ENCODE results near the gene SDE2.
"Not testable (repeated sequence)": the region's sequence is repeated elsewhere in the genome, so short reads cannot be mapped to it uniquely, and the experiment has no call there.

Gene SDE2

DNA sequence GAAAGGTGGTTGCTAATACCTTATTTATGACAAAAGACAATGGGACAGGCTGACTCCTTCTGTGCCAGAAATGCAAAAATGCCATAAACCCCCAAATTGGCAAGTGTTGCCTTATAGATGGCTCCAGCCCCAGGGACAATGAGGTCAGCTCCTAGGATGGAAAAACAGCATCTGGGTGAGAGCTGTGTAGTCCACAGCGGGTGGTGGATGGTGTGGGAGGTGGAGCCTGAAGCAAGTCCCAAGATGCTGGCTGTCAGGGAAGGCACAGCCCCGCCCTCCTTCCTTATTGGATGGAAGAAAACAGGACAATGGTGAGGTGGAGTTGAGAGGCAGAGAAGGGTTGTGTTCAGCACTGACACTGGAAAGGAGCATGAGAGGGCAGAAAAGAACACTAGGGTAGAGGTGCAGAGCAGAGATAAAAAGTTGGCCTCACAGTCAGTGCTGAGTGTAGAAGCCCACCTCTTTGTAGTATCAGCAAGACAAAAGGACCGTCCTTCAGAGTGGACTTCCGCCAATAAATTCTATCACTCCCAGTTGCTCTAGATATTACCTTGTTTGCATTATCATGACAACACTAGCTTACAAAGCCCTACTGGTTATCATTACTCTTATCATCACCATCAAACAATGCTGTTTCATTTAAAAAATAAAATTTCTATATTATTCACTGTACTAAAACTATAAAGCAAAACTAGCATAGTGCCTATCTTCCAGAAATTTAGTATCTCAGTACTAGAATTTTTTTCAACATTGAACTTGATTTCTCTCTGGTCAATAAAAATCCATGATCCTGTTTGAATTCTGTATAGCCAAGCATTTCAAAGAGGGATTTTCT, 3.7 kb upstream of the SDE2 start:
- no peak for TF ChIP-seq CTCF (IDR thresholded peaks at IDR 0.05; ENCODE audit: extremely low read depth, insufficient read depth, missing control alignments)
- no peak for DNase-seq (ENCODE audit: low spot score)
- in situ Hi-C loops (cut with MboI; ENCODE audit: low pct_unique_long_range_greater_than_20kb, low sequenced_read_pairs, unreplicated experiment), result no loop called here

- DNase-seq (ENCODE audit: low spot score), result no peak
- TF ChIP-seq CTCF (IDR thresholded peaks at IDR 0.05; ENCODE audit: extremely low read depth, insufficient read depth, missing control alignments), result no peak
- in situ Hi-C loops (cut with MboI; ENCODE audit: low pct_unique_long_range_greater_than_20kb, low sequenced_read_pairs, unreplicated experiment), result no loop called here
Measured at GRCh38 chr1:226001963-226002666, 3.0 kb upstream of the SDE2 start.

GRCh38 chr1:226001088-226001487, 1.9 kb upstream of the SDE2 start:
- no peak for DNase-seq (ENCODE audit: low spot score)
- in situ Hi-C loops (cut with MboI; ENCODE audit: low pct_unique_long_range_greater_than_20kb, low sequenced_read_pairs, unreplicated experiment), result no loop called here
- TF ChIP-seq CTCF (IDR thresholded peaks at IDR 0.05; ENCODE audit: extremely low read depth, insufficient read depth, missing control alignments), result no peak

- in situ Hi-C loops (cut with MboI; ENCODE audit: low pct_unique_long_range_greater_than_20kb, low sequenced_read_pairs, unreplicated experiment); DNase-seq (ENCODE audit: low spot score): not testable (repeated sequence)
Measured at GRCh38 chr1:226000493-226001081, 1.4 kb upstream of the SDE2 start.

DNA sequence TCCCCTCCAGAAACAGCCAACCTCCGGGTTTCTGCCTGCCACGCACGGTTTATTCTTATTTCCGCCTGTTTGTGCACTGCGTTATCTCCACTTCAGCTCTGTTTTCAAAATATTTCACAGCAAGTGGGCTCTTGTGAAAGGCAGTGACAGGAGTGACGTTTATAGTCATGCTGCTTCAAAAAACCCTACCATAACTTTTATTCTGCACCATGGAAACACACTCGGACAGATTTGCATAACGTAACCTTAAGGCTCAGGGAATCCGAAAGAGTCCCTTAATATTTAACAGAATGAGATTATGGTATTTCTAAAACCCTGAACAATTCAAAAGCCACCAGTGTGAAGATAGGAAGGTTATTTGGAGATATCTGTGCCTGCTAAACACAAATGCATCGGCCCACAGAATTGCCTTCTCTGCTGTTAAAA, 782 bp upstream of the SDE2 start:
- in situ Hi-C loops (cut with MboI; ENCODE audit: low pct_unique_long_range_greater_than_20kb, low sequenced_read_pairs, unreplicated experiment), result no loop called here
- DNase-seq (ENCODE audit: low spot score), result peak; percentile 65
- TF ChIP-seq CTCF (IDR thresholded peaks at IDR 0.05; ENCODE audit: extremely low read depth, insufficient read depth, missing control alignments), result no peak

DNA sequence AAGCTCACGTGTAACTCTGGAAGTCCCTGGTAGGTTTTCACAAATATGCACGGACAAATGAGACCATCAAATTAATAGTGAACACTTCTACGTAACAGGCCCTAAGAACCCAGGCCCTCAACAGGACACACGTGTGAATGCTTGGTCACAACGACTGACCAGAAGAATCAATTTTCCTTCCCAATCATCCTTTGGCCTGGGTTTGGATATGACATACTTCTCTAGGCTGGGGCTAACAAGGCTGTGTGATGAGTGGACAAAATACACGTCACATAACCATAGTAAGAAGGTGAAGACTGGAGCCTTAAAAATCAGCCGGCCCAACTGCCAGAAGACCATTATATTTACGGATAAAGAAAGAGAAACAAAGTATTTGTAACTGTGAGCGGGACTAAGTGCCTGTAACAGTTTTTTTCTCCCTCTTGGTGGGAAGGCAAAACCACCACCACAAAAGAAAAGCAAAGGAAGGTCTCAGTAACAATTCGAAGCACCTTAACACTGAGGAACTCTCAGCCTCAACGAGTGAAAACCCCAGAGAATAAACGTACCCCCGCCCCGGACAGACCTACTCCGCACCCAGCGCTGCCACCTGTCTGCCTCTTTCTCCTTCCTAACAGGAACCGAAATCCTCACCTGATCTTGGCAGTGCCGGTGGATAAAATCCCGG, 450 bp downstream of the SDE2 start:
- in situ Hi-C loops (cut with MboI; ENCODE audit: low pct_unique_long_range_greater_than_20kb, low sequenced_read_pairs, unreplicated experiment), result no loop called here
- no peak for DNase-seq (ENCODE audit: low spot score)

More for the DNA sequence above, 450 bp downstream of the SDE2 start:
- TF ChIP-seq CTCF (IDR thresholded peaks at IDR 0.05; ENCODE audit: extremely low read depth, insufficient read depth, missing control alignments), result no peak

All from GM13977 (cell line).